HepG2 (cell line): Measurements from ENCODE around the gene RPL5. TPM values are rescaled to one million over a fixed set of nuclear protein-coding genes. Genes with fewer than 3 reads are reported as not detected.

Source experiments
- HNF1A ChIP-seq, 2 experiments: sonication (generic) in 1 of 2; formaldehyde crosslinking in 1 of 2; IDR thresholded peaks; 2 replicates each; pipeline versions ENCODE4 v1.4.0 to v1.6.1; 2016 to 2020; ENCODE audit warnings: borderline replicate concordance in 1 of 2, low read depth in 1 of 2, mild to moderate bottlenecking in 1 of 2, missing genetic modification reagents in 1 of 2
- LRRFIP1 ChIP-seq: sonication (generic); formaldehyde crosslinking; conservative IDR thresholded peaks from 2 replicates; pipeline ENCODE4 v1.4.0; 2020; ENCODE audit warnings: missing genetic modification reagents
- NR2F1 ChIP-seq, 2 experiments: fragments of 450-650 bp in 1 of 2; formaldehyde crosslinking in 1 of 2; IDR thresholded peaks; 2 replicates each; pipeline versions ENCODE4 v1.5.0 to v1.6.1; 2016 to 2020; ENCODE audit warnings: mild to moderate bottlenecking in 1 of 2, missing compliant biosample characterization in 1 of 2, missing genetic modification reagents in 1 of 2, moderate library complexity in 1 of 2
- REPIN1 ChIP-seq: sonication (generic); formaldehyde crosslinking; IDR thresholded peaks from 2 replicates; pipeline ENCODE4 v1.8.0; 2022; ENCODE audit warnings: missing genetic modification reagents, low read depth, mild to moderate bottlenecking, borderline replicate concordance
- SRY ChIP-seq: sonication (generic); formaldehyde crosslinking; IDR thresholded peaks from 2 replicates; pipeline ENCODE4 v1.8.0; 2022; ENCODE audit warnings: mild to moderate bottlenecking, missing genetic modification reagents
- TEAD3 ChIP-seq: optimal IDR thresholded peaks from 2 replicates; pipeline ENCODE3; 2016; ENCODE audit warnings: borderline replicate concordance
- YEATS4 ChIP-seq: sonication (generic); formaldehyde crosslinking; IDR thresholded peaks from 2 replicates; pipeline ENCODE4 v1.4.0; 2020; ENCODE audit warnings: missing genetic modification reagents, borderline replicate concordance
- ZFP91 ChIP-seq: sonication (generic); formaldehyde crosslinking; IDR thresholded peaks from 2 replicates; pipeline ENCODE4 v1.9.0; 2022; ENCODE audit warnings: missing genetic modification reagents, mild to moderate bottlenecking, borderline replicate concordance
- ZNF275 ChIP-seq: sonication (generic); formaldehyde crosslinking; IDR thresholded peaks from 2 replicates; pipeline ENCODE4 v1.8.0; 2022; ENCODE audit warnings: missing genetic modification reagents, mild to moderate bottlenecking, inconsistent platforms, borderline replicate concordance
- ZNF317 ChIP-seq: sonication (generic); formaldehyde crosslinking; IDR thresholded peaks from 2 replicates; pipeline ENCODE4 v1.5.0; 2020; ENCODE audit warnings: mild to moderate bottlenecking, missing genetic modification reagents
- ZNF709 ChIP-seq: sonication (generic); formaldehyde crosslinking; IDR thresholded peaks from 2 replicates; pipeline ENCODE4 v1.5.0; 2020; ENCODE audit warnings: mild to moderate bottlenecking, missing genetic modification reagents
- ZNF773 ChIP-seq: sonication (generic); formaldehyde crosslinking; IDR thresholded peaks from 2 replicates; pipeline ENCODE4 v1.4.0; 2020; ENCODE audit warnings: missing genetic modification reagents, borderline replicate concordance
- polyA plus RNA-seq, 8 experiments: library from polyadenylated mRNA; depleted of rRNA in 3 of 8; stranded (reverse) in 7 of 8; unstranded in 1 of 8; fragments of >200 nt; fragmentation: Illumina TruSeq in 4 of 8; extraction: Trizol in 4 of 8; gene quantifications; 2 replicates each; pipeline versions ENCODE4 v1.2.1 to v1.2.3, GENCODE V29; 2011 to 2016; ENCODE audit warnings: low read depth in 4 of 8, missing spikeins in 1 of 8, mixed read lengths in 1 of 8; ENCODE audit not compliant: insufficient read depth in 1 of 8
- total RNA-seq, 5 experiments: library from RNA; depleted of rRNA; stranded (reverse); fragments of >200 nt; fragmentation: Illumina TruSeq; extraction: Trizol; gene quantifications; 2 replicates each; pipeline ENCODE4 v1.2.3, GENCODE V29; 2016; ENCODE audit warnings: low read depth in 1 of 5

The RPL5 gene
- total and polyA plus RNA-seq, 2 of the 13 experiments (the other 11 are each of a cell fraction or from before 2014, with no cell fraction given): 2,304 to 2,520 TPM

GRCh38 chr1:92831762-92832536 is at the start of gene RPL5 (continued):
- TF ChIP-seq HNF1A (IDR thresholded peaks at IDR 0.05; ENCODE audit: low read depth) (peak; percentile 60), HNF1A (CRISPR knock-in tag; IDR thresholded peaks at IDR 0.05; ENCODE audit: borderline replicate concordance) (peak; percentile 84; the same call in 1 of the 2 replicates), ZNF709 (peak; percentile 91), ZNF773 (CRISPR knock-in tag) (0 out of 2 replicates have a peak, but pooled peaks have one; percentile 83), ZNF275 (CRISPR knock-in tag) (peak; percentile 99; the same call in 1 of the 2 replicates), SRY (CRISPR knock-in tag) (peak; percentile 97), YEATS4 (CRISPR knock-in tag) (peak; percentile 100), TEAD3 (CRISPR knock-in tag) (peak; percentile 91), ZFP91 (peak; percentile 97), NR2F1 (CRISPR knock-in tag; IDR thresholded peaks at IDR 0.05) (no peak), ZNF317 (peak; percentile 86), LRRFIP1 (no peak), REPIN1 (CRISPR knock-in tag) (peak; percentile 97)
